HepG2 (cell line): ENCODE results near the gene PALM3. TPM values are rescaled to one million over a fixed set of nuclear protein-coding genes. Genes with fewer than 3 reads are reported as not detected.

Experiments
- ATF7 ChIP-seq, 2 experiments: fragments of 450-650 bp in 1 of 2; sonication (generic) in 1 of 2; formaldehyde crosslinking in 1 of 2; IDR thresholded peaks; 2 replicates each; pipeline versions ENCODE4 v1.4.0 to v1.6.1; 2016 to 2020; ENCODE audit warnings: antibody characterized with exemption in 1 of 2, mild to moderate bottlenecking in 1 of 2, missing genetic modification reagents in 1 of 2
- CREM ChIP-seq, 2 experiments: sonication (generic) in 1 of 2; formaldehyde crosslinking in 1 of 2; IDR thresholded peaks; 2 replicates each; pipeline versions ENCODE4 v1.4.0 to v1.6.1; 2016 to 2020; ENCODE audit warnings: antibody characterized with exemption in 1 of 2, mild to moderate bottlenecking in 1 of 2, missing genetic modification reagents in 1 of 2
- KAT7 ChIP-seq: IDR thresholded peaks from 2 replicates; pipeline ENCODE4 v1.6.1; 2018; ENCODE audit warnings: borderline replicate concordance, missing compliant biosample characterization
- KLF16 ChIP-seq, 2 experiments: sonication (generic) in 1 of 2; formaldehyde crosslinking in 1 of 2; IDR thresholded peaks; 2 replicates each; pipeline versions ENCODE4 v1.6.1 to v1.8.0; 2016 to 2023; ENCODE audit warnings: missing genetic modification reagents in 2 of 2, missing compliant biosample characterization in 1 of 2
- MED13 ChIP-seq: sonication (generic); formaldehyde crosslinking; IDR thresholded peaks from 2 replicates; pipeline ENCODE4 v1.5.0; 2020; ENCODE audit warnings: missing genetic modification reagents
- PRPF4 ChIP-seq: fragments of 200-400 bp; formaldehyde crosslinking; IDR thresholded peaks from 2 replicates; pipeline ENCODE4 v1.6.1; 2016; ENCODE audit warnings: low read length, low read depth; ENCODE audit not compliant: poor library complexity, severe bottlenecking
- ZC3H4 ChIP-seq: sonication (generic); formaldehyde crosslinking; IDR thresholded peaks from 2 replicates; pipeline ENCODE4 v1.4.0; 2020; ENCODE audit warnings: missing genetic modification reagents, borderline replicate concordance
- ZNF446 ChIP-seq: sonication (generic); formaldehyde crosslinking; IDR thresholded peaks from 2 replicates; pipeline ENCODE4 v1.5.0; 2020; ENCODE audit warnings: mild to moderate bottlenecking, missing genetic modification reagents
- ZNF563 ChIP-seq: sonication (generic); formaldehyde crosslinking; IDR thresholded peaks from 2 replicates; pipeline ENCODE4 v1.8.0; 2022; ENCODE audit warnings: mild to moderate bottlenecking, moderate library complexity, missing genetic modification reagents
- ZNF598 ChIP-seq: sonication (generic); formaldehyde crosslinking; IDR thresholded peaks from 2 replicates; pipeline ENCODE4 v1.5.1; 2020; ENCODE audit warnings: mild to moderate bottlenecking, missing genetic modification reagents, borderline replicate concordance
- ZZZ3 ChIP-seq: sonication (generic); formaldehyde crosslinking; IDR thresholded peaks from 2 replicates; pipeline ENCODE4 v1.4.0; 2020; ENCODE audit warnings: missing genetic modification reagents, mild to moderate bottlenecking, borderline replicate concordance
- polyA plus RNA-seq, 8 experiments: library from polyadenylated mRNA; depleted of rRNA in 3 of 8; stranded (reverse) in 7 of 8; unstranded in 1 of 8; fragments of >200 nt; fragmentation: Illumina TruSeq in 4 of 8; extraction: Trizol in 4 of 8; gene quantifications; 2 replicates each; pipeline versions ENCODE4 v1.2.1 to v1.2.3, GENCODE V29; 2011 to 2016; ENCODE audit warnings: low read depth in 4 of 8, missing spikeins in 1 of 8, mixed read lengths in 1 of 8; ENCODE audit not compliant: insufficient read depth in 1 of 8
- total RNA-seq, 5 experiments: library from RNA; depleted of rRNA; stranded (reverse); fragments of >200 nt; fragmentation: Illumina TruSeq; extraction: Trizol; gene quantifications; 2 replicates each; pipeline ENCODE4 v1.2.3, GENCODE V29; 2016; ENCODE audit warnings: low read depth in 1 of 5
- TF ChIP-seq, protein P1 (sequence below): sonication (generic); IDR thresholded peaks from 2 replicates; pipeline ENCODE4 v1.6.1; 2016; ENCODE audit warnings: low read depth, borderline replicate concordance
- TF ChIP-seq, protein P2 (sequence below): sonication (generic); formaldehyde crosslinking; IDR thresholded peaks from 2 replicates; pipeline ENCODE4 v1.5.0; 2020; ENCODE audit warnings: mild to moderate bottlenecking, missing genetic modification reagents, borderline replicate concordance
- TF ChIP-seq, protein P3 (sequence below): sonication (generic); formaldehyde crosslinking; IDR thresholded peaks from 2 replicates; pipeline ENCODE4 v1.4.0; 2020; ENCODE audit warnings: missing genetic modification reagents, borderline replicate concordance
- TF ChIP-seq, protein P4 (sequence below): sonication (generic); formaldehyde crosslinking; IDR thresholded peaks from 2 replicates; pipeline ENCODE4 v1.4.0; 2020; ENCODE audit warnings: missing genetic modification reagents
- TF ChIP-seq, protein P5 (sequence below), 2 experiments: fragments of 450-650 bp in 1 of 2; sonication (generic) in 1 of 2; formaldehyde crosslinking; IDR thresholded peaks; 2 replicates each; pipeline versions ENCODE4 v1.5.0 to v1.8.0; 2020 to 2022; ENCODE audit warnings: mild to moderate bottlenecking in 1 of 2, missing genetic modification reagents in 1 of 2

The PALM3 gene
- total and polyA plus RNA-seq, 2 of the 13 experiments (the other 11 are each of a cell fraction or from before 2014, with no cell fraction given): 0.79 to 2.4 TPM

DNA sequence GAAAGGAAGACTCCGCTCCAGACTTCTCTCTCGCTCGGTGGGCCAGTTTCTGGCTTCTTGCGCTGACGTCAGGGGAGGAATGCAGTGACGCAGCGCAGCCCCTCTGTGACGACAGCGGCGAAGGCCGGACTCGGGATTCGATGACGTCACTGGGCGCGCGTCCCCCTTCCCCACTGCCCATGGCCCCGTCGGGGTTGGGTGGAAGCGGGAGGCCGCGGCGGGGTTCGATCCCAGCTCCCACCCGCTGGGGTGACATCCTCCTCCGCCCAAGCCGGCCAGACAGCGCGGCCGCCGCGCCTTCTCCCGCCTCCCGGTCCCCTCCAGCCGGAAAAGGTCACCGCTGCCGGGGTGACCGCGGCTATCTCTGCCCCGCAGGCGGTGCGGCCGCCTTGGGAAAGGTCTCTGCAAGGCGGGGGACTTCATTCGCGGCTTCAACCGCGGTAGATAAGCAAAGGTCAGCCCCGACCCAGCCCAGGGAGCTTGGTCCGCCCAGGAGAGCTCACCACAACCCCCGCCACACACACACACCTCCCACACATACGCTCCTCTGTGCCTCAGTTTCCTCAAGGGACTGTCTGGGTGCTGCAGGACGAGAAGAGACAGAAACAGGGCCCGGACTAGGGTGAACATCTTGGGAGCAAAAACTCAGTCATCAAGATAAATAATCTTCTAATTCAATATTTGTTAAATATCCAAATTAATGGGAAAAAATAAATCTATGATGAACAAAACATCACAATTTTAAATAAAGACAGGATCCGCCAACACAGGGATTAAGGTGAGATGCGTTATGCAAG, 54.9 kb downstream of the PALM3 start (continued):
- no peak; the same call in 1 of the 2 replicates for TF ChIP-seq CREM (IDR thresholded peaks at IDR 0.05)
- peak; percentile 90 for TF ChIP-seq CREM (CRISPR knock-in tag; IDR thresholded peaks at IDR 0.05)
- peak; percentile 100 for TF ChIP-seq ATF7 (IDR thresholded peaks at IDR 0.05)
- TF ChIP-seq ATF7 (CRISPR knock-in tag; IDR thresholded peaks at IDR 0.05): peak; percentile 100
- TF ChIP-seq ZNF598: peak; percentile 19; the same call in 1 of the 2 replicates
- TF ChIP-seq ZNF446: peak; percentile 67; the same call in 1 of the 2 replicates
- no peak; the same call in 1 of the 2 replicates for TF ChIP-seq KAT7 (CRISPR knock-in tag)
- no peak for TF ChIP-seq MED13 (CRISPR knock-in tag)
- TF ChIP-seq ZC3H4 (CRISPR knock-in tag): no peak
- TF ChIP-seq, protein P1, sequence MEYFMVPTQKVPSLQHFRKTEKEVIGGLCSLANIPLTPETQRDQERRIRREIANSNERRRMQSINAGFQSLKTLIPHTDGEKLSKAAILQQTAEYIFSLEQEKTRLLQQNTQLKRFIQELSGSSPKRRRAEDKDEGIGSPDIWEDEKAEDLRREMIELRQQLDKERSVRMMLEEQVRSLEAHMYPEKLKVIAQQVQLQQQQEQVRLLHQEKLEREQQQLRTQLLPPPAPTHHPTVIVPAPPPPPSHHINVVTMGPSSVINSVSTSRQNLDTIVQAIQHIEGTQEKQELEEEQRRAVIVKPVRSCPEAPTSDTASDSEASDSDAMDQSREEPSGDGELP: no peak
- TF ChIP-seq, protein P2, sequence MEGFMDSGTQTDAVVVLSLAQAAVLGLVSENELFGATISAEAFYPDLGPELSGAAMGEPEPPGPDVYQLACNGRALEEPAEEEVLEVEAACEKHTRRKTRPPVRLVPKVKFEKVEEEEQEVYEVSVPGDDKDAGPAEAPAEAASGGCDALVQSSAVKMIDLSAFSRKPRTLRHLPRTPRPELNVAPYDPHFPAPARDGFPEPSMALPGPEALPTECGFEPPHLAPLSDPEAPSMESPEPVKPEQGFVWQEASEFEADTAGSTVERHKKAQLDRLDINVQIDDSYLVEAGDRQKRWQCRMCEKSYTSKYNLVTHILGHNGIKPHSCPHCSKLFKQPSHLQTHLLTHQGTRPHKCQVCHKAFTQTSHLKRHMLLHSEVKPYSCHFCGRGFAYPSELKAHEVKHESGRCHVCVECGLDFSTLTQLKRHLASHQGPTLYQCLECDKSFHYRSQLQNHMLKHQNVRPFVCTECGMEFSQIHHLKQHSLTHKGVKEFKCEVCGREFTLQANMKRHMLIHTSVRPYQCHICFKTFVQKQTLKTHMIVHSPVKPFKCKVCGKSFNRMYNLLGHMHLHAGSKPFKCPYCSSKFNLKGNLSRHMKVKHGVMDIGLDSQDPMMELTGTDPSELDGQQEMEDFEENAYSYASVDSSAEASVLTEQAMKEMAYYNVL (CRISPR knock-in tag): 0 out of 2 replicates have a peak, but pooled peaks have one; percentile 50
- TF ChIP-seq, protein P3, sequence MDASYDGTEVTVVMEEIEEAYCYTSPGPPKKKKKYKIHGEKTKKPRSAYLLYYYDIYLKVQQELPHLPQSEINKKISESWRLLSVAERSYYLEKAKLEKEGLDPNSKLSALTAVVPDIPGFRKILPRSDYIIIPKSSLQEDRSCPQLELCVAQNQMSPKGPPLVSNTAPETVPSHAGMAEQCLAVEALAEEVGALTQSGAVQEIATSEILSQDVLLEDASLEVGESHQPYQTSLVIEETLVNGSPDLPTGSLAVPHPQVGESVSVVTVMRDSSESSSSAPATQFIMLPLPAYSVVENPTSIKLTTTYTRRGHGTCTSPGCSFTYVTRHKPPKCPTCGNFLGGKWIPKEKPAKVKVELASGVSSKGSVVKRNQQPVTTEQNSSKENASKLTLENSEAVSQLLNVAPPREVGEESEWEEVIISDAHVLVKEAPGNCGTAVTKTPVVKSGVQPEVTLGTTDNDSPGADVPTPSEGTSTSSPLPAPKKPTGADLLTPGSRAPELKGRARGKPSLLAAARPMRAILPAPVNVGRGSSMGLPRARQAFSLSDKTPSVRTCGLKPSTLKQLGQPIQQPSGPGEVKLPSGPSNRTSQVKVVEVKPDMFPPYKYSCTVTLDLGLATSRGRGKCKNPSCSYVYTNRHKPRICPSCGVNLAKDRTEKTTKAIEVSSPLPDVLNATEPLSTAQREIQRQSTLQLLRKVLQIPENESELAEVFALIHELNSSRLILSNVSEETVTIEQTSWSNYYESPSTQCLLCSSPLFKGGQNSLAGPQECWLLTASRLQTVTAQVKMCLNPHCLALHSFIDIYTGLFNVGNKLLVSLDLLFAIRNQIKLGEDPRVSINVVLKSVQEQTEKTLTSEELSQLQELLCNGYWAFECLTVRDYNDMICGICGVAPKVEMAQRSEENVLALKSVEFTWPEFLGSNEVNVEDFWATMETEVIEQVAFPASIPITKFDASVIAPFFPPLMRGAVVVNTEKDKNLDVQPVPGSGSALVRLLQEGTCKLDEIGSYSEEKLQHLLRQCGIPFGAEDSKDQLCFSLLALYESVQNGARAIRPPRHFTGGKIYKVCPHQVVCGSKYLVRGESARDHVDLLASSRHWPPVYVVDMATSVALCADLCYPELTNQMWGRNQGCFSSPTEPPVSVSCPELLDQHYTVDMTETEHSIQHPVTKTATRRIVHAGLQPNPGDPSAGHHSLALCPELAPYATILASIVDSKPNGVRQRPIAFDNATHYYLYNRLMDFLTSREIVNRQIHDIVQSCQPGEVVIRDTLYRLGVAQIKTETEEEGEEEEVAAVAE (CRISPR knock-in tag): 0 out of 2 replicates have a peak, but pooled peaks have one; percentile 62
- no peak for TF ChIP-seq ZZZ3 (CRISPR knock-in tag)
- TF ChIP-seq ZNF563 (CRISPR knock-in tag): peak; percentile 57; the same call in 1 of the 2 replicates
- TF ChIP-seq, protein P4, sequence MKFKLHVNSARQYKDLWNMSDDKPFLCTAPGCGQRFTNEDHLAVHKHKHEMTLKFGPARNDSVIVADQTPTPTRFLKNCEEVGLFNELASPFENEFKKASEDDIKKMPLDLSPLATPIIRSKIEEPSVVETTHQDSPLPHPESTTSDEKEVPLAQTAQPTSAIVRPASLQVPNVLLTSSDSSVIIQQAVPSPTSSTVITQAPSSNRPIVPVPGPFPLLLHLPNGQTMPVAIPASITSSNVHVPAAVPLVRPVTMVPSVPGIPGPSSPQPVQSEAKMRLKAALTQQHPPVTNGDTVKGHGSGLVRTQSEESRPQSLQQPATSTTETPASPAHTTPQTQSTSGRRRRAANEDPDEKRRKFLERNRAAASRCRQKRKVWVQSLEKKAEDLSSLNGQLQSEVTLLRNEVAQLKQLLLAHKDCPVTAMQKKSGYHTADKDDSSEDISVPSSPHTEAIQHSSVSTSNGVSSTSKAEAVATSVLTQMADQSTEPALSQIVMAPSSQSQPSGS (CRISPR knock-in tag): peak; percentile 100
- TF ChIP-seq, protein P5, sequence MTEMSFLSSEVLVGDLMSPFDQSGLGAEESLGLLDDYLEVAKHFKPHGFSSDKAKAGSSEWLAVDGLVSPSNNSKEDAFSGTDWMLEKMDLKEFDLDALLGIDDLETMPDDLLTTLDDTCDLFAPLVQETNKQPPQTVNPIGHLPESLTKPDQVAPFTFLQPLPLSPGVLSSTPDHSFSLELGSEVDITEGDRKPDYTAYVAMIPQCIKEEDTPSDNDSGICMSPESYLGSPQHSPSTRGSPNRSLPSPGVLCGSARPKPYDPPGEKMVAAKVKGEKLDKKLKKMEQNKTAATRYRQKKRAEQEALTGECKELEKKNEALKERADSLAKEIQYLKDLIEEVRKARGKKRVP (CRISPR knock-in tag; IDR thresholded peaks at IDR 0.05): peak in 1 of 2 experiments; percentile 53; a peak in 1 of 4 replicates
- TF ChIP-seq KLF16 (CRISPR knock-in tag; IDR thresholded peaks at IDR 0.05): peak in 1 of 2 experiments; percentile 78; a peak in 1 of 4 replicates
- no peak for TF ChIP-seq PRPF4
